ENCODE data around the gene MMP1. TPM values are rescaled to one million over a fixed set of nuclear protein-coding genes. Genes with fewer than 3 reads are reported as not detected.
"Not testable (repeated sequence)": the region's sequence is repeated elsewhere in the genome, so short reads cannot be mapped to it uniquely, and the experiment has no call there.

MMP1 gene
- total RNA-seq, 1 donor from 2014 or later: not detected

- intact Hi-C loops (cut with micrococcal nuclease): no loop called here
Measured at GRCh38 chr11:102761646-102762238, 36.2 kb downstream of the MMP1 start.

DNA sequence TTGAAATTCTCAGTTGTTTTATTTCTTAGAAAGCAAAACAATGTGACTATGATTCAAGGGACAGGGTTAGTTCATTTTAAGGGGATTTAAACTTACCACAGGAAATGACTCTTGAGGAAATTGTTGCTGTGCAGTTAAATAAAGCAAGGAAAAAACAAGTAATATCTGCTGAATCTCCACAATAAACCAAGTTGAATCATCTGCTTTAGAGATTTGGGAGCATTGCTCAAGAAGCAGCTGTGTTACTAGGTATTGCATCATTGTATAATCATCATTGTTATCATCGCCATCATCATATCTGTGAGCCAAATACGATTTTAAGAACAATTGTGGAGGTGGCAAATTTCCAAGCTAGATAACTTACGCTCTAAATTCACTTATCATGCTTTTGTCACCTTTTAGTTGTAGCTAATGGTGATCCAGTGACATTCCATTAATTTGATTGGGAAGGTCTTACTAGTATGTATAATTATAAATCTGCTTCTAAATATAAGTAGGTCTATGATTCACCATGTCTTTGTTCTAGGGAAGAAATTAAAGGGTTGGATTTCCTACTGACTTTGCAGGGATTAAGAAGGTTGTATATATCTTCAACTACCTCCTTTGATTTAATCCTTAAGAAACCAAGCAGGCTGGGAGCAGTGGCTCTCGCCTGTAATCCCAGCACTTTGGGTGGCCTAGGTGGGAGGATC, 37.5 kb downstream of the MMP1 start:
- intact Hi-C loops (cut with micrococcal nuclease): no loop called here

DNA sequence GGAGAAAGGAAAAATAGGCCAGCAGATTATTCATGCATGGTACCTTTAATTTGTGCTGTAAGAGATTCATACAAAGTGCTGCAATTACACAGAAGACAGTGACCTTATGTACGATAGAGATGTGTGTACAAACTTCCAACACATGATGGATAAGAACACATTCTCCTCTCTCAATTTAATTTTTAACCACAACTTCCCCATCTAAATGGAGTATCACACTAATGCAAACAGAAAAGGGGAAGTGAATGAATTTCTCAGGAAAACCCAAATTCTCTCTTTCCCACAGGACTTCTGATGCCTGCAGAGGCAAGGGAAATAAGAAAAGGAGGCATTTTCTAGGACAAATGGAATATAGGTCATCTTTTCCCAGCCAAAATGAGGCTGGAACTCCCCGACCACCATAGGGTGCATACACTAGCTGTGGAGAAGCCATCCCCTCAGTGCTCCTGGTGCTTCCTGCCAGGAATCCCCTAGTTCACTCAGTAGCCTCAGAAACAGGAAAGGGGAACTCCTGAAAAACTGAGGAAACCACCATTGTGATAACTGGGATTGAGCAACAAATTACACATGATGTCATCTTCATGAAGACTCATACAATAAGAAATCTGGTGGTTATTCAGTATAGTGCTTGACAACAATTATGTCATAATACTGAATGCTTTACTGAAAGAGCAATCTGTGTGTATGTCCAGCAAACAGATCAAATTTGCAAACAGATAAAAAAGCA, 40.0 kb downstream of the MMP1 start:
- intact Hi-C loops (cut with micrococcal nuclease): no loop called here

DNA sequence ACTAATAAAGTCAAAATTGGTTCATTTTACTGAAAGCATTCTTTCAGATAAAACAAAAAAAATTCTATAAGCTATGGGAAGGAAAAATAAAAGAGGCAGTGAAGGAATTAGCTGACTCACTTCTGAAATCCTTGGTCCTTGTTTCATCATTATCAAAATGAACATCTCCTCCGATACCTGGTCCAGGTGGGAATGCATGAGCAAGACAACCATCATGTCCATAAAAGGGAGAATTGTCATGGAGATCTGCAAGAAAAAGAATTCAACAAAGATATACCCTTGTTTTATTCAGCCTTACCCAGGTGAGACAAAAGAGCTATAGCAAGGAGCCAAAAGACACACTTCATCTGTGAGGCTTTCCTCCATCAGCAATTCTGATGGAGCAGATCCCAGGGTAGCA, 44.7 kb downstream of the MMP1 start:
- intact Hi-C loops (cut with micrococcal nuclease): no loop called here

GRCh38 chr11:102751673-102752072, 46.3 kb downstream of the MMP1 start:
- intact Hi-C loops (cut with micrococcal nuclease): no loop called here

DNA sequence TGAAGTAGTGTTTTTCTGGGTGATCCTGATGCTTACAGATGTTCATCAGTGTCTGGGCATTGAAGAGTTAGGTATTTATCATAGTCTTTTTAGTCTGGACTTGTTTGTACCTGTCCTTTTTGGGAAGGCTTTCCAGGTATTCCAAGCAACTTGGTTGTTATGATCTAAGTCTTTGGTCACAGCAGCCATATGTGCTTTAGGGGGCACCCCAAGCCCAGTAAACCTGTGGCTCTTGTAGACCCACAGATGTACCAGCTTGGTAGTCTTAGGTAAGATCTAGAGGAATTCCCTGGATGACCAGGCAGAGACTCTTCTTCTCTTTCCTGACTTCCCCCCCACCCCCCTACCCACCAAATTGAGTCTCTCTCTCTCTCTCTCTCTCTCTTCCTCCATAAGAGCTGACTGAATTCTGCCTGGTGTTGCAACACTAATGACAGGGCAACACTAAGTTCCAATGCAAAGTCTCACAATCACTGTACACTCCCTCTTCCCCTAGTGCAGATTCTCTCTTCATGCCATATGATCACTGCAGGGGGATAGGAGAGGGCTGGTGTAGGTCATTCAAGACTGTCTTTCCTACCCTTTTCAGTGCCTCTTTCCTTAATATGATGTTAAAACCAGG, 48.7 kb downstream of the MMP1 start:
- intact Hi-C loops (cut with micrococcal nuclease): no loop called here

GRCh38 chr11:102746746-102747578, 51.0 kb downstream of the MMP1 start:
- intact Hi-C loops (cut with micrococcal nuclease): not testable (repeated sequence)

Other genes with a start within 250 kb of the MMP1 start
- gene MMP20, start 172.8 kb downstream of the MMP1 start, total RNA-seq: not detected in 2 replicates
- not detected in 2 replicates for gene MMP27, start 92.4 kb downstream of the MMP1 start, total RNA-seq
- not detected in 2 replicates for gene MMP8, start 73.2 kb downstream of the MMP1 start, total RNA-seq
- not detected in 2 replicates for gene MMP10, start 17.5 kb downstream of the MMP1 start, total RNA-seq
- gene MMP3, start 45.4 kb upstream of the MMP1 start, total RNA-seq: not detected in 2 replicates
- gene MMP12, start 76.8 kb upstream of the MMP1 start, total RNA-seq: not detected in 2 replicates
- gene MMP13, start 157.6 kb upstream of the MMP1 start, total RNA-seq: 0.17 TPM in 1 of 2 replicates, not detected in the other

Measured in T-helper 1 cell treated with Interleukin-12 subunit alpha and Interleukin-12 subunit beta and Interleukin-4 antibody, amounts not matched to agents 30 ng/mL and 1 ng/mL, for 36 hours (primary cell).